ENCODE measurements around the gene NMD3.

GRCh38 chr3:161289174-161289573 is 68.1 kb downstream of the NMD3 start:
- TF ChIP-seq EZH2phosphoT487 (IDR thresholded peaks at IDR 0.05; ENCODE audit: low read depth) (no peak), CTCF (IDR thresholded peaks at IDR 0.05; ENCODE audit: low read depth, low read length) (no peak)

All from OCI-LY3 (cell line).